K562 (cell line): ENCODE data around the gene TRANK1. TPM values are rescaled to one million over a fixed set of nuclear protein-coding genes. Genes with fewer than 3 reads are reported as not detected.

ENCODE experiments used
- ATAC-seq: fragments of 200-7000 bp; cut with Tn5 transposase; 3 replicates; pipeline ENCODE4 v1.9.1; 2020; ENCODE audit warnings: moderate library complexity
- BruUV-seq: library from RNA; stranded (reverse); fragments of 400-500 nt; replicated peaks from 2 replicates; lab custom pipeline; 2021; lab: Mats Ljungman, UMichigan
- CTCF ChIA-PET: fragments of 300-600 bp; formaldehyde crosslinking; extraction: SDS; loops from one replicate; lab custom pipeline; 2021; ENCODE audit warnings: low intra/inter-chr PET ratio; lab: Yijun Ruan, JAX
- POLR2A ChIA-PET: fragments of 300-600, 350-650 bp; sonication (Branson Sonifier 250); formaldehyde crosslinking; extraction: SDS; loops from one replicate; lab custom pipeline; 2021; ENCODE audit warnings: antibody characterized with exemption, inconsistent platforms; lab: Yijun Ruan, JAX
- DNase-seq, 4 experiments: peaks; one replicate each; pipeline versions ENCODE4 v3.0.0 to v3.0.0-alpha.2; 2011 to 2018; ENCODE audit warnings: low spot score in 3 of 4, mixed read lengths in 3 of 4; ENCODE audit errors: extremely low read depth in 1 of 4
- FAIRE-seq: peaks from 2 replicates; lab custom pipeline; 2011; peaks lifted over from hg19 to GRCh38; lab: Jason Lieb, UNC
- H2AFZ ChIP-seq: 2 replicates; pipeline ENCODE4 v1.6.0; 2011; ENCODE audit warnings: low read depth, low read length, control low read depth, inconsistent platforms
- H3K27ac ChIP-seq: fragments of 200-600 bp; 3 replicates; pipeline ENCODE4 v1.8.0; 2011; ENCODE audit warnings: low read depth, mild to moderate bottlenecking, control low read depth, inconsistent platforms, low read length, moderate library complexity, mixed read lengths; ENCODE audit errors: extremely low read depth
- H3K27me3 ChIP-seq, 2 experiments: fragments of 300-600 bp in 1 of 2; 2 replicates in 1 of 2; 3 replicates in 1 of 2; pipeline versions ENCODE4 v1.6.0 to v1.8.0; 2011; ENCODE audit warnings: inconsistent platforms in 2 of 2, low read length in 2 of 2, mild to moderate bottlenecking in 1 of 2, mixed read lengths in 1 of 2, moderate library complexity in 1 of 2; ENCODE audit not compliant: control insufficient read depth in 2 of 2, insufficient read depth in 2 of 2
- H3K36me3 ChIP-seq: fragments of 300-600 bp; 3 replicates; pipeline ENCODE4 v1.8.0; 2011; ENCODE audit warnings: mild to moderate bottlenecking, low read length, inconsistent platforms; ENCODE audit not compliant: control insufficient read depth, insufficient read depth
- H3K4me1 ChIP-seq, 2 experiments: fragments of 200-600 bp in 1 of 2; replicated peaks in 1 of 2; 2 replicates in 1 of 2; 3 replicates in 1 of 2; pipeline versions ENCODE4 v1.5.1 to v1.8.0; 2011; ENCODE audit warnings: inconsistent platforms in 2 of 2, low read length in 2 of 2, mild to moderate bottlenecking in 1 of 2, mixed read lengths in 1 of 2, moderate library complexity in 1 of 2; ENCODE audit not compliant: control insufficient read depth in 2 of 2, insufficient read depth in 2 of 2
- H3K4me2 ChIP-seq: 2 replicates; pipeline ENCODE4 v1.6.1; 2011; ENCODE audit warnings: low read length, control low read depth, inconsistent platforms, mixed read lengths; ENCODE audit not compliant: insufficient read depth
- H3K4me3 ChIP-seq: fragments of 200-600 bp; sonication (generic), shearing (Covaris generic); 2 replicates; pipeline ENCODE4 v1.5.1; 2016; ENCODE audit warnings: control low read depth, inconsistent platforms
- H3K79me2 ChIP-seq: fragments of 200-600 bp; 3 replicates; pipeline ENCODE4 v1.8.0; 2011; ENCODE audit warnings: low read length, inconsistent platforms; ENCODE audit not compliant: control insufficient read depth, insufficient read depth
- H3K9ac ChIP-seq, 2 experiments: 2 replicates each; pipeline versions ENCODE4 v1.6.0 to v1.6.1; 2011; ENCODE audit warnings: low read depth in 2 of 2, low read length in 2 of 2, control low read depth in 1 of 2, inconsistent platforms in 1 of 2, mild to moderate bottlenecking in 1 of 2, mixed read lengths in 1 of 2; ENCODE audit not compliant: insufficient read depth in 1 of 2
- H3K9me1 ChIP-seq: one replicate; pipeline ENCODE4 v1.6.0; 2011; ENCODE audit warnings: inconsistent platforms, mild to moderate bottlenecking, low read length, moderate library complexity; ENCODE audit not compliant: control insufficient read depth, insufficient read depth
- H3K9me3 ChIP-seq: replicated peaks from 2 replicates; pipeline ENCODE4 v1.5.1; 2011; ENCODE audit warnings: low read depth, low read length, inconsistent platforms; ENCODE audit not compliant: control insufficient read depth, insufficient read depth
- H4K20me1 ChIP-seq: replicated peaks from 2 replicates; pipeline ENCODE4 v1.6.1; 2011; ENCODE audit warnings: low read length, inconsistent platforms, mixed read lengths; ENCODE audit not compliant: control insufficient read depth, insufficient read depth
- CBX8 ChIP-seq: fragments of 200-600 bp; sonication (generic); IDR thresholded peaks from 2 replicates; pipeline ENCODE4 v1.6.1; 2012; ENCODE audit warnings: borderline replicate concordance, mixed run types, low read depth, mild to moderate bottlenecking, moderate library complexity, mixed read lengths, low read length, control low read depth, inconsistent platforms; ENCODE audit not compliant: poor library complexity, severe bottlenecking; ENCODE audit errors: extremely low read depth
- CHAMP1 ChIP-seq: fragments of 450-650 bp; IDR thresholded peaks from 2 replicates; pipeline ENCODE4 v1.6.1; 2016; ENCODE audit warnings: mild to moderate bottlenecking
- DMBX1 ChIP-seq: fragments of 250-450 bp; sonication (Bioruptor Pico); IDR thresholded peaks from 2 replicates; pipeline ENCODE4 v1.8.0; 2022; ENCODE audit warnings: inconsistent platforms, mild to moderate bottlenecking, moderate library complexity, borderline replicate concordance
- MCM7 ChIP-seq, 2 experiments: fragments of 450-650 bp; IDR thresholded peaks; 2 replicates each; pipeline ENCODE4 v1.6.1; 2016 to 2018
- RERE ChIP-seq: sonication (generic); formaldehyde crosslinking; IDR thresholded peaks from 2 replicates; pipeline ENCODE4 v1.8.0; 2023; ENCODE audit warnings: missing genetic modification reagents, mild to moderate bottlenecking, borderline replicate concordance
- SFPQ ChIP-seq: fragments of 200-400 bp; formaldehyde crosslinking; IDR thresholded peaks from 2 replicates; pipeline ENCODE4 v1.6.1; 2017; ENCODE audit warnings: mild to moderate bottlenecking, low read depth, low read length, moderate library complexity
- TEAD4 ChIP-seq, 2 experiments: sonication (generic) in 1 of 2; formaldehyde crosslinking in 1 of 2; IDR thresholded peaks; 2 replicates each; pipeline versions ENCODE4 v1.6.1 to v1.8.0; 2012 to 2022; ENCODE audit warnings: borderline replicate concordance in 1 of 2, inconsistent platforms in 1 of 2, low read length in 1 of 2, mild to moderate bottlenecking in 1 of 2, missing genetic modification reagents in 1 of 2
- ZNF282 ChIP-seq: sonication (generic); formaldehyde crosslinking; IDR thresholded peaks from 2 replicates; pipeline ENCODE4 v1.8.1; 2023; ENCODE audit warnings: missing genetic modification reagents
- ZNF561 ChIP-seq: fragments of 450-650 bp; formaldehyde crosslinking; conservative IDR thresholded peaks from 2 replicates; pipeline ENCODE4 v1.4.0; 2020; ENCODE audit warnings: mild to moderate bottlenecking, moderate library complexity
- WGBS: fragments of 100-300 bp; shearing (Covaris generic); methylation state at CpG from one replicate; pipeline ENCODE4 v1.1.6; 2016; ENCODE audit warnings: low coverage, mixed read lengths; ENCODE audit not compliant: insufficient coverage; ENCODE audit errors: missing lambda C conversion rate; 5-methylcytosine and 5-hydroxymethylcytosine counted together
- in situ Hi-C: fragments of 300-500 bp; cut with MboI; formaldehyde crosslinking; loops from 4 replicates; pipeline ENCODE4 v1.15.0; 2018; ENCODE audit warnings: inconsistent platforms, mixed read lengths
- intact Hi-C: fragments of 100-400 bp; cut with micrococcal nuclease; formaldehyde crosslinking; loops from 2 replicates; pipeline ENCODE4 v1.14.2; 2022
- polyA plus RNA-seq, 8 experiments: library from polyadenylated mRNA; depleted of rRNA in 4 of 8; stranded (reverse) in 5 of 8; unstranded in 3 of 8; fragments of >200 nt; fragmentation: Nextera tagmentation in 2 of 8; fragmentation: Illumina TruSeq in 1 of 8; extraction: Ambion mirVana in 2 of 8; extraction: Trizol in 1 of 8; gene quantifications; 2 replicates each; pipeline versions ENCODE4 v1.2.1 to v1.2.3, GENCODE V29; 2011 to 2014; ENCODE audit warnings: inconsistent platforms in 1 of 8, missing spikeins in 1 of 8
- total RNA-seq, 7 experiments: library from RNA; depleted of rRNA in 6 of 7; stranded (reverse); fragments of >200 nt in 6 of 7; fragmentation: Illumina TruSeq in 2 of 7; extraction: Trizol in 2 of 7; gene quantifications; 2 replicates each; pipeline versions ENCODE4 v1.2.1 to v1.2.3, GENCODE V29; 2011 to 2021; ENCODE audit warnings: low replicate concordance in 1 of 7

Gene TRANK1
- total and polyA plus RNA-seq, 9 of the 15 experiments (the other 6 are each of a cell fraction or from before 2014, with no cell fraction given): 0.41 to 5.3 (median 2.1) TPM

GRCh38 chr3:36944012-36944640 is 728 bp downstream of the TRANK1 start:
- Histone ChIP-seq H3K4me3 (no peak overlapping the region), H4K20me1 (no peaks in the 10 kb centered on the region), H3K79me2 (no peaks in the 10 kb centered on the region), H3K27me3 (no peaks in the 10 kb centered on the region), H3K9me3 (peaks cover 24% of the 10 kb centered on the region), H3K36me3 (no peaks in the 10 kb centered on the region), H2AFZ (no peak overlapping the region), H3K27ac (no peak overlapping the region), H3K9ac (no peak overlapping the region), H3K4me2 (no peak overlapping the region), H3K9me1 (no peaks in the 10 kb centered on the region), H3K4me1 (peaks cover 21 to 22% of the 10 kb centered on the region in 2 experiments)
- ChIA-PET CTCF (no interaction called here), POLR2A (interaction anchor here (0.7 to 1.0 kb wide), 2 partner anchors 35 to 110 kb away, joined by 3 to 4 read pairs; no protein-coding TSS in a partner anchor)
- FAIRE-seq (no peak), ATAC-seq (no peak), DNase-seq (no peak)
- 96% methylated on average over 47 of the region's 56 CpGs for WGBS
- BruUV-seq: no TSS peak
- TF ChIP-seq CBX8: no peak
- TF ChIP-seq MCM7 (IDR thresholded peaks at IDR 0.05): no peak
- no peak for TF ChIP-seq SFPQ
- TF ChIP-seq CHAMP1: 0 out of 2 replicates have a peak, but pooled peaks have one; percentile 27
- no peak for TF ChIP-seq ZNF561 (CRISPR knock-in tag)
- TF ChIP-seq TEAD4 (IDR thresholded peaks at IDR 0.05; ENCODE audit: low read length): no peak
- no peak for TF ChIP-seq TEAD4 (CRISPR knock-in tag; IDR thresholded peaks at IDR 0.05; ENCODE audit: borderline replicate concordance)
- TF ChIP-seq ZNF282 (CRISPR knock-in tag): no peak
- TF ChIP-seq RERE (CRISPR knock-in tag): no peak
- TF ChIP-seq DMBX1 (CRISPR knock-in tag): no peak
- in situ Hi-C loops (no loop called here), intact Hi-C loops (no loop called here)
